ENCODE measurements around the gene CASP3.
A peak's percentile ranks its signal among the peaks of the same experiment; 100 is the strongest.

CASP3 gene

GRCh38 chr4:184649026-184649970 lies at the start of gene CASP3, which contains the start of gene PRIMPOL:
Gene CASP3 (minus strand): TSS chr4:184649447. CDS start chr4:184638453, 10,994 bp downstream.
Gene PRIMPOL (plus strand): TSS chr4:184649738. CDS start chr4:184657141, 7,403 bp downstream.
- DNase-seq (ENCODE audit: low spot score), result peak; percentile 94

- peak; percentile 37 for DNase-seq (ENCODE audit: low spot score)
These were observed 48.7 kb upstream of the CASP3 start for GRCh38 chr4:184697956-184698355.

GRCh38 chr4:184695178-184695896 lies 46.1 kb upstream of the CASP3 start:
- DNase-seq (ENCODE audit: low spot score), result no peak

- DNase-seq (ENCODE audit: low spot score), result no peak
These were observed 45.2 kb upstream of the CASP3 start for GRCh38 chr4:184694412-184694956.

- DNase-seq (ENCODE audit: low spot score), result no peak
These were observed 43.8 kb upstream of the CASP3 start for GRCh38 chr4:184693056-184693455.

- DNase-seq (ENCODE audit: low spot score), result no peak
These were observed 40.4 kb upstream of the CASP3 start for GRCh38 chr4:184689681-184690080.

GRCh38 chr4:184688447-184688846 lies 39.2 kb upstream of the CASP3 start:
- no peak for DNase-seq (ENCODE audit: low spot score)

- no peak for DNase-seq (ENCODE audit: low spot score)
These were observed 38.8 kb upstream of the CASP3 start for GRCh38 chr4:184688005-184688404.

- DNase-seq (ENCODE audit: low spot score), result no peak
These were observed 35.4 kb upstream of the CASP3 start for GRCh38 chr4:184684491-184685189.

- no peak for DNase-seq (ENCODE audit: low spot score)
These were observed 32.7 kb upstream of the CASP3 start for GRCh38 chr4:184681916-184682315.

GRCh38 chr4:184680698-184681097 lies 31.5 kb upstream of the CASP3 start:
- DNase-seq (ENCODE audit: low spot score), result no peak

- no peak for DNase-seq (ENCODE audit: low spot score)
These were observed 26.7 kb upstream of the CASP3 start for GRCh38 chr4:184675821-184676492.

GRCh38 chr4:184675018-184675417 lies 25.8 kb upstream of the CASP3 start:
- DNase-seq (ENCODE audit: low spot score), result no peak

- DNase-seq (ENCODE audit: low spot score), result no peak
These were observed 24.8 kb upstream of the CASP3 start for GRCh38 chr4:184674011-184674410.

GRCh38 chr4:184672741-184673140 lies 23.5 kb upstream of the CASP3 start:
- DNase-seq (ENCODE audit: low spot score), result no peak

- DNase-seq (ENCODE audit: low spot score), result no peak
These were observed 21.9 kb upstream of the CASP3 start for GRCh38 chr4:184671101-184671500.

- no peak for DNase-seq (ENCODE audit: low spot score)
These were observed 20.0 kb upstream of the CASP3 start for GRCh38 chr4:184669251-184669650.

GRCh38 chr4:184668511-184669114 lies 19.4 kb upstream of the CASP3 start:
- DNase-seq (ENCODE audit: low spot score), result no peak

- DNase-seq (ENCODE audit: low spot score), result no peak
These were observed 18.8 kb upstream of the CASP3 start for GRCh38 chr4:184668096-184668495.

- DNase-seq (ENCODE audit: low spot score), result no peak
These were observed 17.4 kb upstream of the CASP3 start for GRCh38 chr4:184666670-184667069.
